Ammon's horn (tissue), 1 donor: Measurements from ENCODE around the gene GUCA1A.
"Not testable (repeated sequence)": the region's sequence is repeated elsewhere in the genome, so short reads cannot be mapped to it uniquely, and the experiment has no call there.

Source experiments
- DNase-seq: peaks from one replicate; pipeline ENCODE4 v3.0.0-alpha.2; 2016; ENCODE audit warnings: low spot score

GUCA1A gene

DNA sequence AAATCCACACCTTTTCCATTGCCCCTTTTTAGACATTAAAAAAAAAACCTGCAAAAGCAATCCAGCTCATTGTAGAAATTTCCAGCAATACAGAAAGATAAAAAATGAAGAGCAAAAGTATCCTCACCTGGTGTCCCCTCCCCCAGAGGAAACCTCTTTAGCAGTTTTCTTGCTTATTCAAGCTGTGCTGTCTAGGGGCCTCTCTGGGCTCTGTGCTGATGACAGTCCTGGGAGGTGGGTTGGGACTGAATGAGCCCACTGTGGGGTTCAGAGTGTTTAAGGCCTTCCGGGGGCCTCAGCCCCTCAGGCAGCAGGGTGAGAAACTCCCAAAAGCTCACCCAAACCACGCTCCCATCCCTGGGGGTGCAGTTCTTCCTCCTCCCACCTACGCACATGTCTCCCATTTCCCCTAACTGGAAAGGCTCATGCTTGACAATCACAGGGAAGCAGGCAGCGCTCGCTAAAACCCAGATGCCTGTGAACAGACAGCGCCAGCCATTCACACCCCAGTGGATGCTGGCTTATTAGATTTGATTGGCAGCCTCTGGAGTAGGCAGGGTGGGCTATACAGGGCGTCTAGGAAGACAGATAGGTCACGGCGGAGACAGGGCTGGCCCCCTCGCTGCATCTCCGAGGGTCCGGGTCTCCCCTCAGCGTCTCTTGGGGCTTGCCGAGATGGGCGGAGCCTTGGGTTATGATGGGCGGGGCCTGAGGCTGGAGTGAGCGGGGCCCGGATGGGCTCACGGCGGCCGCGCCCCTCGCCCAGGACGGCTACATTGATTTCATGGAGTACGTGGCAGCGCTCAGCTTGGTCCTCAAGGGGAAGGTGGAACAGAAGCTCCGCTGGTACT lies 4.6 kb downstream of the GUCA1A start:
- no peak for DNase-seq

DNA sequence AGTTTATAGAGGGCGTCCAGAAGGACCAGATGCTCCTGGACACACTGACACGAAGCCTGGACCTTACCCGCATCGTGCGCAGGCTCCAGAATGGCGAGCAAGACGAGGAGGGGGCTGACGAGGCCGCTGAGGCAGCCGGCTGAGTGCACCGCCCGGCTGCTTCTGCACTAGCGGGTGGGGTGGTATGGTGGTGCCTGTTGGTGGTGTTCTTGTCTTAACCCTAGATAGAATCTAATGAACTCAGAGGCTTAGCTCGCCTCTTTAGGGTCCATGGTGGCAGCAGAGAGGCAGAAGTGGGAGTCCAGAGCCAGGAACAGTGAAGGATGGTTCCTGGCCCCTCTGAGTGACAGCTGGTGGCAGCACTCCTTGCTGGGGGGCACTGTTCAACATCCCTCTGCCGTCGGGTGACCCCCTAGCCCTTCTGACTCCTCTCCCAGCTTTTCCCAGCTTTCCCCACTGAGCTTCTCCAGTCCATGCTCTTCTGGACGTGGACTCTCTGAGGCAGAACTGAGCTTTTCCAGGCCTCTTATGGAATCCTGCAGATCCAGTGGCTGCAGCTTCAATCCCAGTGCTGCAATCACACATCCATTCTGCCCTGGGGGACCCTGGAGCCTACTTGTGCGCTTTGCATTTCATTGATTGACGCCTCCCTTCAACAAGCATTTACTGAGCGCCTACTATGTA lies 6.2 kb downstream of the GUCA1A start:
- DNase-seq, result no peak

DNA sequence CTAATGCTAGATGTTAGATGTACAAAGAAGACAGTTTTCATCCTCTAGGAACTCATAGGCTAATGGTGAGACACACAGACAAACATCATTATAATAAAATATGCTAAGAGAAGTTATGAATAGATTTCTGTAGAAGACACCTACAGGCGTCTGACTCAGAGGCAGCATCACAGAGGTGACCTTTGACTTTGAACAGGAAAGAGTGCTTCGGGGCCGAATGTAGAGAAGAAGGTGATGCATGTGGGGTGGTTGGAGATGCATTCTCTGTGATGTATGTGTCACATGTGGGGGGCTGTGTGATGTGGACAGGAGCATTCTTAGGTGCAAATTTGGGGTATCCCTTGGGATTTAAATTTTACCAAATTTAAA lies 6.8 kb downstream of the GUCA1A start:
- no peak for DNase-seq

DNA sequence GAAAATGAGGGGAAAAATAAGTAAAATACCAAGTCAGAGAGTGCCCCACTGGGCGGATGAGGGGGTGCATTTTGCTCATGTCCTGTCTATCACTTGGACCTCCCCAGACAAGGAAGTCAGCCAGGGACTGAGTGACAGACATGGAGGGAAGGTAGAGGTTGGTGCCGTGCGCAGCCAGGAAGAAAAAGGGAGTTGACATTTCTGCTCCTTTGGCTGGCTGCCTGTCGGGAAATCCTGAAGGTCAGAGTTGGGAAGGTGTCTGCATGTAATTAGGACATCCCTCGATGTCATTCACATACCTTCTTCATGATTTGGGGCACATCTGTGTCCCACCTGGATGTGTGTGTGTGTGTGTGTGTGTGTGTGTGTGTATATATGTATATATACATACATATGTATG lies 8.9 kb downstream of the GUCA1A start:
- DNase-seq, result no peak

DNA sequence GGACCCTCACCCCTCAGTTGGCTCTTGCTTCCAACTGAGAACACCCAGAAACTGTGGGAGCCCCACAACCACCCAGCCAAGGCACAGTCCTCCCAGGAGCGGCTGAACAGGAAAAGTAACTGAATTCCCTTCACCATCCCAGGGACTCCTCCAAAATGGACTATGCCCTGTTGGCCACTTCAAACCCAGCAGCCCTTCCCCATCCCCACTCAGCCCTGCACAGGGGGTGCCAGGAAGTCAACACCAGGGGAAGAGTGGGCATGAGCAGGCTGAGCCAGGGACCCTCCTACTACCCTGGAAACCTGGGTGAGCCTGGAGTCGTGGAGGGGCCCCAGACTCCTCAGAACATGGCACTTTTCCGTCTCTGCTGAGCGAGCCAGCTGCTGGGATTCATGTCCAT lies 11.3 kb downstream of the GUCA1A start:
- DNase-seq, result no peak

DNA sequence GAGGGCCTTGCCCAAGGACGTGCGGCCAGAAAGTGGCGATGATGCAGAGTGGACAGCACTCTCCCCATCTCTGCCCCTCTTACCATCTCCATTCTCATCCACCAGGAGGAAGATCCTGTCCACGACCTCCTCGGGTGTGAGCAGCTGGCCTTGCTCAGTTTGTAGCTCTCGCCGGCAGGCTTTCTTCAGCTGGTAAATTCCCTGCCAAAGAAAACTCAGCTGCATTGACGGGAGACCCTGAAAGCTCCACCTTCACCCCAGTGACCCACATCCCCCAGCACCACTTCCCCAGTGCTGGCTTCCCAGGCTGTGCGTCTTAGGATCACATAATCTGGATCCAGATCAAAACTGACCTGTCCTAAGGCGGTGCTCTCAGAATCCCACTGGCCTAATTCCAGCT lies 12.4 kb downstream of the GUCA1A start:
- no peak for DNase-seq

DNA sequence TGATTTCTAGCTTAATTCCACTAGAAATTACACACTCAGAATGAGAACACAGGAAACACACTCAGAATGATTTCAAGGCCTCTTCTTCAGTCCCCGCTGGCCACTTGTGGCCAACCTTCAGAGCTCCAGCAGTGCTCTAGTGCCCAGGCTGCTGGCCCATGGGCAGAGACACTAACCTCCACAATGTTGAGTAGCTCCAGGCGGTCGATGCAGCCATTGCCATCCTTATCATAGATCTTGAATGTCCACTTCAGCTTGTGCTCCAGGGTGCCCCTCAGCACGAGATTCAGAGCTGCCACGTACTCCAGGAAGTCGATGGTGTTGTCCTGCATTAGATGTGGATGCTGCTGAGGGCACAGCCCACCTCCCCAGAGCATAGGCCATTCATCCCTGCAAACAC lies 15.2 kb downstream of the GUCA1A start:
- DNase-seq, result no peak

DNA sequence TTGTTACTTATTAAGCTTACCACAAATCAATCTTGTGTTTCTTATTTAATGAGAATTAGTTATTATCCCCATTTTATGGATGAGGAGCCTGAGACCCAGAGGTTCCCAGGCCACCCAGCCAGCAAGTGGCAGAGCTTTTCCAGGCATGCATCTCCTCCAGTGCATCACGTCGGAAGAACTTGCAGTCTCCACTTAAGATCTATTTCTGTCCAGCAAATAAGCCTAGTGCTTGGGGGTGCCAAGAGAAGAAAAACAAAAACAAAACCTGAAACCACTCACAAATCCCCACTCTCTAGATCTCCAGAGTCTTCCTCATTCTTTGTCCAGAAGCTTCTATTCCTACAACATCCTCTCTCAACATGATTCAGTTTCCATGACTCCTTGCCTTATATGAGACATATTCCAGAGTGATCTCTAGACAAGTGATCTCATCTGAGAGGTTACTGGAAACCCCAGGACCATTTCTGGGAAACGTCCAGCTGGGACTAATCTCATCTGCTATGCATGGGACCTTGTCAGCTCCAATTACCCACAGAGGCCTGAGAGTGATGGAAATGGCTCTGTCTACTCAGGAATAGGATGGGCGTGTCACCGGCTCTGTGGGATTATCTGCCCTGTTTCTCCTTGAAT lies 17.5 kb downstream of the GUCA1A start:
- DNase-seq, result no peak

DNA sequence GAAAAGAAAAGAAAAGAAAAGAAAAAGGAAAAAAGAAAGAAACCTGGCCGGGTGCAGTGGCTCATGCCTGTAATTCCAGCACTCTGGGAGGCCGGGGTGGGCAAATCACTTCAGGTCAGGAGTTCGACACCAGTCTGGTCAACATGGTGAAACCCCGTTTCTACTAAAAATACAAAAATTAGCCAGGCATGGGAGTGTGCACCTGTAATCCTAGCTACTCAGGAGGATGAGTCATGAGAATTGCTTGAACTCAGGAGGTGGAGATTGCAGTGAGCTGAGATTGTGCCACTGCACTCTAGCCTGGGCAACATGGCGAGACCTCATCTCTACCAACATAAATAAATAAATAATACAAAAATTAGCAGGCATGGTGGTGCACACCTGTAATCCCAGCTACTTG lies 19.2 kb downstream of the GUCA1A start:
- not testable (repeated sequence) for DNase-seq

DNA sequence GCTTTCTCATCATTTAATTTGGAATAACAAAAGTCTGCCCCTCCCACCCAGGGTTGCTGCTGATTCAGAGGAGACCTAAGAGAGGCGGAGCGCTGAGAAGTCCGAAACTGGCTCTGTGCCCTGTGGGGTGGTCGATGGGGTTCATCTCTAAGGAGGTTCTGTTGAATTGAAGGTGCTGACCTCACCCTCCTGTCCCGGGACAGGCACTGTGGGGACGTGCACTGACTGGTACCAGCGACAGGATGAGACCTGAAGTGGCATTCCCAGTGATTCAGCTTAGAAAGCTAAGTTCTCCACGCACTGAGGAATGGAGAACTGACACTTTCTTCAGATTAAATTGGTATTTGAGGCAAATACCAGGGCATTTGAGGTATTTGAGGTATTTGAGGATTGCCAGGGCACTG lies 20.3 kb downstream of the GUCA1A start:
- no peak for DNase-seq

DNA sequence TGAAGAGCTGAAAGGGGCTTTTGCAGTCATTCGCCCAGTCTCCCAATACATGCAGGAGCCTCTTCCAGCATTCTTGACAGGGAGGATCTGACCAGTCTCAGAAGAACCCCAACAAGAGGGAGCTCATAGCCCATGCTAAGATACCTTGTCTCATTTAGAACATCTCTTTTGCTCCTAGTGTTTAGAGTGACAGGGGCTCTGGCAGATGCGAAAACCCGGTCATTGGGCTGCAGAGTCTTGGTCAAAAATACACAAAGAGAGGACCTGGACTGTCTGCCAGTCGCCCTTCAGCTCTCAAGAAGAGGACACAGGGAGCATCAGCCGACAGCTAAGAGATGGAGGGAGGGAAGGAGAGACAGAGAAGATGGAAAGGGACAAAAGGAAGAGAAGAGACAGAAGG lies 20.9 kb downstream of the GUCA1A start:
- no peak for DNase-seq

DNA sequence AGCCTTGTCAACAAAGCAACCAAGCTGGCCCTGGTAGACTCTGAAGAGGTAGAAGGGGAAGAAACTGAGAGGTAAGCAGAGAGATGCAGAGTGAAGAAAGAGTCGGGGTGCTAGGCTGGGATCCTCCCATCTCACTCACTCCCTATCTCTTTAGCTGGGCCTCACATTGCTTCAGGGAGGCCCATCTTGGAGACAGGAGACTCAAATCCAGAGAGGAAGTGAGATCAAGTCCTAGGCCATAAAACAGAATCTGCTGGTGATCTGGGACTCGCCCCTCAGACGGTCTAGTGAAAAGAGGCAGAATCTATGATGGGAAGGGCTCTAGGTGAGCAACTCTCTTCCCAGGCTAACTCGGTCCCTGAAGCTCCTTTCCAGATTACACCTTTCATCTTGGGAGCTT lies 22.3 kb downstream of the GUCA1A start:
- no peak for DNase-seq

DNA sequence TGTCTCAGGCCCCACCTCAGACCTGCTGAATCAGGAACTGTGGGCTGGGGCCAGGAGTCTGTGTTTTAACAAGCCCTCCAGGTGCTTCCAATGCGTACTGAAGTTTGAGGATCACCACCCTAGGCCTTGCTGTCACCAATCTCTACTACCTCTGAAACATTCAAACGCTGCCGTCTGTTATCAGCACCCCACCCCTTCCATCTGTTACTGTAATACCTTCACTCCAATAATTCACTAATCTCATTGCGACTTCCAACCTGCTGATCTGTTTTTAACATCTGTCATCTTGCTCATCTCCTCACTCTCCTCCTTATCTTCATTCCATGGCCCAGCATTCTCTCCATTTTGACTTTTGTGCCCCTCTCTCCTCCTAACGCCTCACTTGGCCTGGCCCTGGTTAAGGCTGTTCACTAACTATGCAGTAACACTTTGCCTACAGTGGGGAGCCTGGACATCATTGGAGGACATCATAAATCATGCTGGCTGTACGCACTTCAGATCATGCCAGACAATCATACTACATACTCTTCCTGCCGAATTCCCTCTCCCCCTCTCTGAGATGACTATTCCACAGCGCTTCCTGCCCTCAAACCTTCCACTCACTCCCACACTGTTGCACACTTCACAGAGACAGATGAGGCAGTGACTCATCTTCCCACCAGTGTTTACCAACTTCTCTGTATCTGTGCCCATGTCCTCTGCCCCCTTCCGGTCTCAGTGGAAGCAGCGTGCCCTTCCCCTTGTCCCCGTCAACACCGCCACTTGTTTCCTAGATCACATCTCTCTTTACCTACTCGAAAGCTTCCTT lies 24.6 kb downstream of the GUCA1A start:
- peak; percentile 45 for DNase-seq

DNA sequence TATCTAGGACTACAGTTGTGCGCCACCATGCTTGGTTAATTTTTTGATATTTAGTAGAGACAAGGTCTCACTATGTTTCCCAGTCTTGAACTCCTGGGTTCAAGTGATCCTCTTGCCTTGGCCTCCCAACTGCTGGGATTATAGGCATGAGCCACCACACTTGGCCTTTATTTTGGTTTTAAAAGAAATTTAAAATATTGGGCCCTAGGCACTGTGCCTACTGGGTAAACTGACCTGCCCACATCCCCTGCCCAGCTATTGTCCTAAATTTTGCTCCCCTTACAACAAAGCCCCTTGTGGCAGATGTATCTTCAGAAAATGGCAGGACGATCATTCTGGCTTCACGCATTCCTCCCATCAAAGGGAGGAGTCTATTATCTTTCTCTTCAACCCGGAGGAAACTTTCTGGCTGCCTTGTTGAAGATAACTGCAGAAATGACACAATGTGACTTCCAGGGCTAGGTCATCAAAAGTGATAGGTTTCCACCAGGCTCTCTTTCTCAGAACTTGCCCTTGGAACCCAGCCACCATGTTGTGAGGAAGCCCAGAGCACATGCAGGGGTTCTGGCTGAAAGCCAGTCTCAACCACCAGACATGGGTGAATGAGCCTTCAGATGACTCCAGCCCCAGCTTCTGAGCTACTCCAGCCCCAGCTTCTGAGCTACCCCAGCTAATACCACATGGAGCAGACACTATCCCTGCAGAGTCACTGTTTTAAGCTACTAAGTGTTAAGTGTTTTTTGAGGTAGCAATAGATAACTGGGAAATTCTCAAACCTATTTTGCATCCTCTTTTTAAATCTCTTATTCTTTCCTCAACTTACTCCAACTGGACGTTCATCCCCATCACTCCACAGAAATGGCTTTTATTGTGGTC lies 26.2 kb downstream of the GUCA1A start:
- no peak for DNase-seq

DNA sequence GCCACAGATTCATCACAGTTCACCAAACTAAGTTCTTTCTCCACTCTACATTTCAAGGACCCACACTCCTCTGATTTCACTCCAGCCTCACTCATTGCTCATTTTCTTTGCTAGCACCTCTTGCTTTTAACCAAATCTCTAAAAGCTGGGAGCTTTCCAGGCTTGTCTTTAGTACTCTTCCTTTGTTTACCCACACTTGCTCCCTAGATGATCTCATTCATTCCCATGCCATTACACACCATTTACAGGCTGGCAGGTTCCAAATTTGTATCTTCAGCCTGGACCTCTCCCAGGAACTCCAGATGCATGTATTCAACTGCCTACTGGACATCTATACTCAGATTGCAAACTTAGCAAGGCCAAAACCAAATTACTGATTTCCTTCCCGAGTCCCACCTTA lies 26.9 kb downstream of the GUCA1A start:
- peak; percentile 30 for DNase-seq

DNA sequence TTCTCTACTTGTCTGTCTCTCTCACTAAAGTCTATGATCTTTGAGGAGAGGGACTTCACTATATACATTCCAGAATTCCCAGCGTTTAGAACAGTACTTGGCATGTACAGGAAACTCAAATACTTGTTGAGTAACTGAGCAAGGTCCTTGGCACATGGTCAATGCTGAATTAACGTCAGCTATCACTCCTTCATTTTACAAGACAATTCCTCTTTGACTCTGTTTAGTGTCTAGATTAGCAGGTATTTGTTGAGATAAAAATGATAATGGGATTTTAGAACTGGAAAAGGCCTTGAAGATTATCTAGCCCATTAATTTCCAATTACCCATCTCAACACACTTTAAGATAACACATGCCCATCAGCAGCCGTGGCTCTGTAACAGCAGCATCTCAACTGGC lies 28.2 kb downstream of the GUCA1A start:
- no peak for DNase-seq

DNA sequence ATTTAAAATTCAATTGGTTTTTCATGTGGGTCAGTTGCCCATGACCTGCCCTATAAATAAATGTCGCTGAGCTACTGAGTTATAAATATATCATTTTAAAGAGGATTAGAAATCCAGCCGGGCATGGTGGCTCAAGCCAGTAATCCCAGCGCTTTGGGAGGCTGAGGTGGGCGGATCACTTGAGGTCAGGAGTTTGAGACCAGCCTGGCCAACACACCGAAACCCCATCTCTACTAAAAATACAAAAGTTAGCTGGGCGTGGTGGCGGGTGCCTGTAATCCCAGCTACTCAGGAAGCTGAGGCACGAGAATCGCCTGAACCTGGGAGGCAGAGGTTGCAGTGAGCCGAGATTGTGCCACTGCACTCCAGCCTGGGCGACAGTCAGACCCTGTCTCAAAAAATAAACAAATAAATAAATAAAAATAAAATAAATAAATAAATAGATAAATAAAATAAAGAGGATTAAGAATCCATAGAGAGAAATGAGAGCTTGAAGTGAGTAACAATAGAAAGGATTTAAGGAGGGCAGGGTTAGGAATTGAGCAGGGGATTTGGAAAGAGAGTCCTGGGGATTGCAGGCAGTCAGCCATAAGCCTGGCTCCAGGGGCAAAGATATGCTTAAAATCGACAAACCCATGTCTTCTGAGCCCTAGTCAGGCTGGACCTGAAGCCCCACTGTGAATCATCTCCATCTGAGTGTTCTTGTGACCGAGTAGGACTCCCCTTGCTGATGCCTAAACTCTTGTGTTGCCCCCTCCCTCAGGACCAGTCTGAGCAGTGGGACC lies 29.2 kb downstream of the GUCA1A start:
- DNase-seq, result not testable (repeated sequence)

DNA sequence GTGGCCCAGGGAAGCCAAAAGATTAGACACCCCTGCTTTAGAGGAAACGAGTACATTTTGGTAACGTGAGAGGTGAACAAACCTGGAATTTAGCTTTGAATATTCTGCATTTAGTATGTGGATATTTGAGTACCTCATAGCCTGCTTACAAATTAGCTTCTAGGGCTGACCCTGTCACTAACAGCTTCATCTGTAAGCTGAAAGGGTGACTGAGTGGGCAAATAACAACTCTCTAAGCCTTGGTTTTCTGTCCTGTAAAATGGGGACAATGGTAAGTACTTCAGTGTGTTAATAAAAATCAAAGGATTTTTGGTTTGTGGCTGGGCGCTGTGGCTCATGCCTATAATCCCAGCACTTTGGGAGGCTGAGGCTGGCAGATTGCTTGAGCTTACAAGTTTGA lies 30.0 kb downstream of the GUCA1A start:
- no peak for DNase-seq

DNA sequence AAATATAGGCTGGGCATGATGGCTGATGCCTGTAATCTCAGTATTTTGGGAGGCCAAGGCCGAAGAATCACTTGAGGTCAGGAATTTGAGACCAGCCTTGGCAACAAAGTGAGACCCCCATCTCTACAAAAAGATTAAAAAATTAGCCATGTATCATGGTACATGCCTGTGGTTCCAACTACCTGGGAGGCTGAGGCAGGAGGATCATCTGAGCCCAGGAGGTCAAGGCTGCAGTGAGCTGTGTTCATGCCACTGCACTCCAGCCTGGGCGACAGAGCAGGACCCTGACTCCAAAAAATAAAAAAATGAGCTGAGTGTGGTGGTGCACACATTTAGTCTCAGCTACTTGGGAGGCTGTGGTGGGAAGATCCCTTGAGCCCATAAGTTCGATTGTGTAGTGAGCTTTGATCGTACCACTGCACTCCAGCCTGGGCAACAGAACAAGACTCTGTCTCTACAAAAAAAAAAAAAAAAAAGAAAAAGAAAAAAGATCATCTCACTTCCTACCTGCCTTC lies 31.7 kb downstream of the GUCA1A start:
- DNase-seq, result no peak

DNA sequence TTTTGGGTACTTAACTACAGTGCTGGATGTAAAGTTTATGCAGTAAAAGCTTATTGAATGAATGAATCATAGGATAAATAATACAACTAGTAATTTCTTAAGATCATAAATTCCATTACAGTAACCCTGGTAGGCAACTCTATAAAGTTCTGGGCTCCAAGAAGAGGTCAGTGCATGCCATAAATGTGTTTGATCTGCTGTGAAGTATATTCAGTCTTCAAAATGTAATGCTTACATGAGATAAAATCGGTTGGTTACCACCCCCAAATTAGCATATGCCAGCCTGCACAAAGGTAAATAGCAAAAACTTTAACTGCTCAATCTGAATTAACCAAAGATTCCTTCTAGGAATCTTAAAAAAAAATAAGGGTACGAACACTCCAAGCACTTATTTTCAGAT lies 34.4 kb downstream of the GUCA1A start:
- DNase-seq, result not testable (repeated sequence)
